ENCODE measurements around the gene ATP10B.

The ATP10B gene

GRCh38 chr5:160547061-160547460 is 304.9 kb downstream of the ATP10B start:
- no peak for DNase-seq

- no peak for DNase-seq
Measured at GRCh38 chr5:160545832-160546231, 306.2 kb downstream of the ATP10B start.

- DNase-seq, result no peak
Measured at GRCh38 chr5:160543395-160543794, 308.6 kb downstream of the ATP10B start.

- no peak for DNase-seq
Measured at GRCh38 chr5:160542840-160543239, 309.2 kb downstream of the ATP10B start.

- DNase-seq, result no peak
Measured at GRCh38 chr5:160542281-160542680, 309.7 kb downstream of the ATP10B start.

GRCh38 chr5:160539431-160539830 is 312.6 kb downstream of the ATP10B start:
- no peak for DNase-seq

GRCh38 chr5:160537940-160538339 is 314.1 kb downstream of the ATP10B start:
- no peak for DNase-seq

GRCh38 chr5:160537116-160537515 is 314.9 kb downstream of the ATP10B start:
- DNase-seq, result no peak

- DNase-seq, result no peak
Measured at GRCh38 chr5:160534914-160535313, 317.1 kb downstream of the ATP10B start.

- DNase-seq, result no peak
Measured at GRCh38 chr5:160534125-160534524, 317.9 kb downstream of the ATP10B start.

GRCh38 chr5:160525471-160526261 is 326.3 kb downstream of the ATP10B start:
- no peak for DNase-seq

GRCh38 chr5:160524827-160525226 is 327.2 kb downstream of the ATP10B start:
- no peak for DNase-seq

- DNase-seq, result no peak
Measured at GRCh38 chr5:160523502-160524163, 328.4 kb downstream of the ATP10B start.

GRCh38 chr5:160521392-160521663 is 330.7 kb downstream of the ATP10B start:
- DNase-seq, result no peak

- DNase-seq, result no peak
Measured at GRCh38 chr5:160520609-160521391, 331.2 kb downstream of the ATP10B start.

- DNase-seq, result no peak
Measured at GRCh38 chr5:160516696-160517530, 335.1 kb downstream of the ATP10B start.

- DNase-seq, result no peak
Measured at GRCh38 chr5:160514866-160515265, 337.1 kb downstream of the ATP10B start.

GRCh38 chr5:160514191-160514590 is 337.8 kb downstream of the ATP10B start:
- DNase-seq, result no peak

- DNase-seq, result no peak
Measured at GRCh38 chr5:160513485-160513884, 338.5 kb downstream of the ATP10B start.

Measured in NCI-H510A treated with DMSO at 0.1 percent for 48 hours (cell line).